DLD1 (cell line): Measurements from ENCODE around the gene PAN3.

Experiments used
- in situ Hi-C: cut with HindIII; loops from 2 replicates; pipeline ENCODE4 v1.10.0; 2017; ENCODE audit warnings: low sequenced_read_pairs

PAN3 gene

DNA sequence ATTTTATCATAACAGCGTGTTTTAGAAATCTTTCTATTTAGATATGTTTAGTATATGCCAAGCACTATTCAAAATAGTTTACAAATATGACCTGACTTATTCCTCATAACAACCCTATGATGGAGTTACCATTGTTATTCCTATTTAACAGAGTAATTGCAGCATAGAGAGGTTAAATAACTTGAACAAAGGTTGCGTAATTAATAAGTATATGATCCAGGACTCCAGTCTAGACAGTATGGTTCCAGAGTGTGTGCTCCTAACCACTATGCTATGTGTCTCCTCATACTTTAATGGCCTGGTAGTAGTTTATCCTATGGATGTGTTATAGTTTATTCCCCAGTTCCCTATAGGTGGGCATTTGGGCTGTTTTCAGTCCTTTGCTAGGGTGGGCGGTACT lies 145.3 kb downstream of the PAN3 start:
- in situ Hi-C loops: no loop called here

- in situ Hi-C loops: no loop called here
These were observed 147.9 kb downstream of the PAN3 start for GRCh38 chr13:28286263-28286662.

DNA sequence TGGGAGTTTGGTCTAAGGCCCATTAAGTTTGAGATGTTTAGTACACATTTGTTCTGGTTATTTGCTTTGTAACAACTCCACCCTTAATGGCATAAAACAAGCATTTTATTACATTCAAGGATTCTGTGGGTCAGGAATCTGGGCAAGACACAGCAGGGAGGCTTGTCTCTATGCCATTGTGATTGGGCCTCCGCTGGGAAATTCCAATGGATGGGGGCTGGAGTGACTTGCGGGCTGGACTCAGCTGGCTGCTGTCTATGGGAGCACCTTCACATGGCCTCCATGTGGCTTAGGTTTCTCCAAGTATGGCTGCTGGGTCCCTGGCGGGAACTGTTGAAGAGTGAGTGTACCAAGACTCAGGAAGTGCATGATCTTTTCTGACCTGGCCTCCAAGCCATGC lies 159.0 kb downstream of the PAN3 start:
- in situ Hi-C loops: no loop called here

- in situ Hi-C loops: no loop called here
These were observed 161.6 kb downstream of the PAN3 start for GRCh38 chr13:28299916-28300315.

GRCh38 chr13:28301839-28302238 lies 163.5 kb downstream of the PAN3 start:
- in situ Hi-C loops: no loop called here

DNA sequence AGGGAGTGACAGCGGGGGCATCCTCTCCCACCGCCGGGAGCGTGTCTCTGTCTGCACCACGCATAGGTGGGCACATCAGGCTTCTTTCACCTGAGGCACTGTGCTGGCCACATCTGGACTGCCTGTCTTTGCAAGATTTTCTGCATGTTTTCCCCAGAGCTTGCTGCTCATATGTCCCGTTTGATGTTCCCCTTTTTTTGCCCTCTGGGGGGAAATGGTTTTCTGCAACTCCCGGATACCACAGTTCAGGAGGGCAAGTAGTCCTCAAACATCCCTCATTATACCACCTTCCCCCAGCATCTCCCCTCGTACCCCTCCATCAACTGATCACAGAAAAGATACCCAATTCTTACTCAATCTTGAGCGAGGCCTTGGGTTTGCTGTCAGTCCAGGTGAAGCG lies 168.0 kb downstream of the PAN3 start:
- in situ Hi-C loops: no loop called here

GRCh38 chr13:28313579-28313978 lies 175.2 kb downstream of the PAN3 start:
- in situ Hi-C loops: no loop called here

DNA sequence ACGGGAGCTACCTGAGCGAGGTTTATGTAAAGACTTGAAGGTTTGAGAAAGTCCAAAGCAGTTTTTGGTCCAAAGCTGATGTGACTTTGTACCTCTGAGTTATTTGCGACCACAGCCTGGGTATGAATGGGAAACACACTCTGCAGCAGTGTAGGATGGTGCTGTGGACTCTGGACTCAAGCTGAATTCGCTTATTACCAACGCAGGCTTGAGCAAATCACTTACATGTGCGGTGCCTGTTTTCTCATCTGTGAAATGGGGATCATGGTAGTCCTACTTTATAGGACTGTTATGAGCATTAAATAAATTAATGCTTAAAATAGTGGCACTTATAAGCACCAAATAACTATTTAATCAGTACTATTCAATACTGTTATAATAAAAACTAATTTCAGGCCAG lies 176.5 kb downstream of the PAN3 start:
- in situ Hi-C loops: no loop called here

- in situ Hi-C loops: no loop called here
These were observed 177.8 kb downstream of the PAN3 start for GRCh38 chr13:28316129-28316528.

- in situ Hi-C loops: no loop called here
These were observed 178.5 kb downstream of the PAN3 start for GRCh38 chr13:28316836-28317235.

GRCh38 chr13:28318496-28318895 lies 180.2 kb downstream of the PAN3 start:
- in situ Hi-C loops: no loop called here

- in situ Hi-C loops: no loop called here
These were observed 181.2 kb downstream of the PAN3 start for GRCh38 chr13:28319528-28319927.

GRCh38 chr13:28320209-28320608 lies 181.9 kb downstream of the PAN3 start:
- in situ Hi-C loops: loop anchor here (5.0 kb wide), 1 partner anchor 152 kb away; no protein-coding TSS in a partner anchor

GRCh38 chr13:28320884-28321574 lies 182.7 kb downstream of the PAN3 start:
- in situ Hi-C loops: loop anchor here (5.0 kb wide), 1 partner anchor 151 kb away; no protein-coding TSS in a partner anchor

- in situ Hi-C loops: loop anchor here (5.0 kb wide), 1 partner anchor 151 kb away; no protein-coding TSS in a partner anchor
These were observed 183.4 kb downstream of the PAN3 start for GRCh38 chr13:28321756-28322155.

DNA sequence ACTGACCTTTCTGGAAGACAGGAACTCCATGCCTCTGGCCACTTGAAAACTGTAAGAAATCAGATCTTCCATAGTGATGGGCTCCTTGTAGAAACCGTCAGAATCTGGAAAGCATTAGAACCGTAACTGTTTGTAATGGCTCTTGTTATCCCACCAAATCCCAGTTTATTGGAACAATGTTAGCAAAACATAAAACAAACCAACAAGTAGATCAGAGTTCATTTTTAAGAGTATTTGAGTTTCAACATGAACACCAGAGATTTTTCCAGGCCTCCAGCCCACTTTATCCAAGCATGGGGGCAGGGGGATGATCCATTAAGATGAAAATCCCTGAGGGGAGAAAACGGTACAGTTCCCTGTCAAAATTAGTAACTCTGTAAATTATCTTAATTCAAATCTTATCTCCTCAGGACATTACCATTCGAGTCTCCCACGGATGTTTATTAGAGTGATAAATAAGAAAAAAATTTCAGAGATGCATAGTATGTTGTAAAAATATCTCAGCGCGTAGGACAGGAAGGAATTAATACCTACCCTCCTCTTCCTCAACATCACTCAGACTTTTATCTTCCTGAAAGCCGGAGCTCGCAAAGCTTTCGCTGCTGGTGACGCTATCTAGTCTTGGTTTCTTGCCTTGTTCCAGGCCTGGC lies 184.0 kb downstream of the PAN3 start:
- in situ Hi-C loops: loop anchor here (5.0 kb wide), 1 partner anchor 150 kb away; no protein-coding TSS in a partner anchor

GRCh38 chr13:28324181-28324789 lies 185.9 kb downstream of the PAN3 start:
- in situ Hi-C loops: loop anchor here (5.0 kb wide), 1 partner anchor 148 kb away; no protein-coding TSS in a partner anchor

DNA sequence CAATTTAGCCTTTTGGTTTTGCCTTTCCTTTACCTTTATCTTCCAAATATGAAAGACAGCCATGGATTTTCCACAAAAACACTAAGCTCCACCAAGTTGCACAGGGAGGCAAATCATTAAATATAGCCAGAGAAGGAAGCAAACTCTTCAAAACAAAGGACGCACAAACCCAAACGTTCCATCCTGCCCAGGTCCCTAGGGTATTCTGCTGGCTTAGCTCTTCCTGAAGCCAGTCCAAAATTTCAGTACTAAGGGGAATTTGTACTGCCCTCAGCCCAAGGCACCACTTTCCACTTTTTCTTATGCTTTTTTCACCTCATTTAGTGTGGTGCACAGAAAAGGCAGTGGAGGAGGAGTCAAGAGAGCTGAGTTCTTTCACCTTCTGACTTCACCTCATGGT lies 186.7 kb downstream of the PAN3 start:
- in situ Hi-C loops: no loop called here

DNA sequence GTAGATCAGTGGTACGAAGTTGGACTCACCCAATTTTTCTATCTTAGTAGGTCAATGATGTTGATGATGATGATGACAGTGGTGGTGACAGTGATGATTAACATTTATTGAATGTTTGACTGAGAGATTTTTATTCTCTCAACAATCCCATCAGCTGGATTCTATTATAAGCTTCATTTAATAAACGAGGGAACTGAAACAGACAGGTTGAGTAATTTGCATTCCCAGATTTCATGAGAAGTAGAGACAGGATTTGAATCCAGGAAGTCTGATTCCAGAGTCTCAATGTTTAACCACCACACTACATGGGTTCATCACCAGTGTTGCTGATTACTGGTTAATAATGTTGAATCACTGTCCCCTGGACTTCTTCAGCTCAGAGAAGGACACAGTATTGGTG lies 187.7 kb downstream of the PAN3 start:
- in situ Hi-C loops: no loop called here

DNA sequence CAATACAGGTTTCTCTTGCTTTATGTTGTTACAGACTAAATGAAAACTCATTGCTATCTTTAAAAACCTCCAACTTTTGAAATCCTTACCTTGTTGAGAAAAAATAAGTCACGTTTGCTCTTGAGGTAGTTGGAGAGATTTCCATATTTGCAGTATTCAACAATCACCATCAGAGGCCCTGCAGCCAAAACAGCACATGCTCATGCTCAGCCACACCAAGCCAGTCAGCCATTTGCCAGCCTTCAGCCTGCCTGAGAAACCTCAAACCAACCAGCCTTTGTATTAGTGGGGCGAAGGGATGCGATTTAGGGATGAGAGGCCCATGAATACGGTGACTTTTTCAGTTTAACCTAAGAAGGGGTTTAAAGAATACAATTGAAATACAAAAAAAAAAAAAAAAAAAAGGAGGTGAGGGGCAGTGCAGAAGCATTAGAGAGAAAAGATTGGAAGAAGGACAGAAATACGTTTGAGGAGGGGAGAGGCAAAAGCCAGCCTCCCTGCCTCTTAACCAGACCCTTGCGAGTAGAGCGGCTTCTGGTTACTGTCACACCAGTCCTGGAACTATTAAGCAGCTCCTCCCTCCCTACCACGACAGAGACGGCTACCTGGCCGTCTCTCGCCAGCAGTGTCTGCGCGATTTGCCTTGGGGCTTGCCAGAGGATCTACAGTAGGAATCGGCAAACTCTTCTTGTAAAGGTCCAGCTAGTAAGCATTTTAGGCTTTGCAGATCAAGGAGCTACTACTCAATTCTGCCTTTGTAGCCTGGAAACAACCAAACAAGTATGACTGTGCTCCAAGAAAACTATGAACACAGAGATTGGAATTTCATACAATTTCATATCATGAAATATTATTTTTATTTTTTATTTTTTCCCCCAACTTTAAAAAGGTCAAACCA lies 189.3 kb downstream of the PAN3 start:
- in situ Hi-C loops: no loop called here

GRCh38 chr13:28328271-28328607 lies 189.9 kb downstream of the PAN3 start:
- in situ Hi-C loops: no loop called here
